ENCODE data around the gene FAM107A.

FAM107A gene

GRCh38 chr3:58577269-58577821, at the start of gene FAM107A:
Gene FAM107A (minus strand): TSS chr3:58577391. CDS start chr3:58569860, 7,531 bp downstream.
- peak within 1 kb of the TSS; percentile 33 for H3K4me3 ChIP-seq (replicated peaks; ENCODE audit: low read depth, low read length)
- TF ChIP-seq CTCF (IDR thresholded peaks at IDR 0.05; ENCODE audit: low read length, missing control alignments) = peak; percentile 40
- DNase-seq (ENCODE audit: low read depth) = peak; percentile 85

GRCh38 chr3:58625196-58625824, 48.1 kb upstream of the FAM107A start:
- DNase-seq (ENCODE audit: low read depth) = no peak
- H3K4me3 ChIP-seq (replicated peaks; ENCODE audit: low read depth, low read length) = no peak overlapping the region
- no peak for TF ChIP-seq CTCF (IDR thresholded peaks at IDR 0.05; ENCODE audit: low read length, missing control alignments)

- DNase-seq (ENCODE audit: low read depth) = no peak
- H3K4me3 ChIP-seq (replicated peaks; ENCODE audit: low read depth, low read length) = no peak overlapping the region
- TF ChIP-seq CTCF (IDR thresholded peaks at IDR 0.05; ENCODE audit: low read length, missing control alignments) = no peak
Measured at GRCh38 chr3:58624550-58624949, 47.4 kb upstream of the FAM107A start.

- TF ChIP-seq CTCF (IDR thresholded peaks at IDR 0.05; ENCODE audit: low read length, missing control alignments) = no peak
- no peak overlapping the region for H3K4me3 ChIP-seq (replicated peaks; ENCODE audit: low read depth, low read length)
- DNase-seq (ENCODE audit: low read depth) = no peak
Measured at GRCh38 chr3:58623961-58624360, 46.8 kb upstream of the FAM107A start.

GRCh38 chr3:58623478-58623877, 46.3 kb upstream of the FAM107A start:
- no peak for TF ChIP-seq CTCF (IDR thresholded peaks at IDR 0.05; ENCODE audit: low read length, missing control alignments)
- DNase-seq (ENCODE audit: low read depth) = no peak
- H3K4me3 ChIP-seq (replicated peaks; ENCODE audit: low read depth, low read length) = no peak overlapping the region

GRCh38 chr3:58622892-58623291, 45.7 kb upstream of the FAM107A start:
- DNase-seq (ENCODE audit: low read depth) = no peak
- TF ChIP-seq CTCF (IDR thresholded peaks at IDR 0.05; ENCODE audit: low read length, missing control alignments) = no peak

GRCh38 chr3:58622436-58622835, 45.2 kb upstream of the FAM107A start:
- no peak for DNase-seq (ENCODE audit: low read depth)
- H3K4me3 ChIP-seq (replicated peaks; ENCODE audit: low read depth, low read length) = no peak overlapping the region
- no peak for TF ChIP-seq CTCF (IDR thresholded peaks at IDR 0.05; ENCODE audit: low read length, missing control alignments)

More at GRCh38 chr3:58622892-58623291, 45.7 kb upstream of the FAM107A start:
- H3K4me3 ChIP-seq (replicated peaks; ENCODE audit: low read depth, low read length) = no peak overlapping the region
